Suprapubic skin (tissue), 4 donors: ENCODE measurements around the gene TRIM46.

ENCODE experiments used
- CTCF ChIP-seq, 2 donors: fragments of 200-600 bp in 1 of 2; fragments of 450-650 bp in 1 of 2; sonication (generic) in 1 of 2; IDR thresholded peaks; one replicate each; pipeline ENCODE4 v1.5.1; 2016 to 2019; ENCODE audit warnings: antibody characterized with exemption in 2 of 2, mild to moderate bottlenecking in 1 of 2, moderate library complexity in 1 of 2
- EP300 ChIP-seq: sonication (generic); formaldehyde crosslinking; IDR thresholded peaks from one replicate; pipeline ENCODE4 v1.6.1; 2017; ENCODE audit warnings: antibody characterized with exemption
- POLR2AphosphoS5 ChIP-seq, 3 donors: sonication (generic); formaldehyde crosslinking; IDR thresholded peaks; one replicate each; pipeline ENCODE4 v1.6.1; 2017; ENCODE audit warnings: antibody characterized with exemption in 3 of 3

GRCh38 chr1:155227261-155228095 is 53.8 kb downstream of the TRIM46 start:
- TF ChIP-seq CTCF (IDR thresholded peaks at IDR 0.05) (peak in 1 of 2 donors; percentile 9), POLR2AphosphoS5 (IDR thresholded peaks at IDR 0.05) (peak in 1 of 3 donors; percentile 65), EP300 (no peak)
